HG03064 (cell line): ENCODE measurements around the gene PRRT3.

ENCODE experiments used
- ATAC-seq: cut with Tn5 transposase; IDR thresholded peaks from one replicate; pipeline ENCODE4 v1.9.1; 2021; ENCODE audit warnings: low read depth; ENCODE audit not compliant: unreplicated experiment

The PRRT3 gene

DNA sequence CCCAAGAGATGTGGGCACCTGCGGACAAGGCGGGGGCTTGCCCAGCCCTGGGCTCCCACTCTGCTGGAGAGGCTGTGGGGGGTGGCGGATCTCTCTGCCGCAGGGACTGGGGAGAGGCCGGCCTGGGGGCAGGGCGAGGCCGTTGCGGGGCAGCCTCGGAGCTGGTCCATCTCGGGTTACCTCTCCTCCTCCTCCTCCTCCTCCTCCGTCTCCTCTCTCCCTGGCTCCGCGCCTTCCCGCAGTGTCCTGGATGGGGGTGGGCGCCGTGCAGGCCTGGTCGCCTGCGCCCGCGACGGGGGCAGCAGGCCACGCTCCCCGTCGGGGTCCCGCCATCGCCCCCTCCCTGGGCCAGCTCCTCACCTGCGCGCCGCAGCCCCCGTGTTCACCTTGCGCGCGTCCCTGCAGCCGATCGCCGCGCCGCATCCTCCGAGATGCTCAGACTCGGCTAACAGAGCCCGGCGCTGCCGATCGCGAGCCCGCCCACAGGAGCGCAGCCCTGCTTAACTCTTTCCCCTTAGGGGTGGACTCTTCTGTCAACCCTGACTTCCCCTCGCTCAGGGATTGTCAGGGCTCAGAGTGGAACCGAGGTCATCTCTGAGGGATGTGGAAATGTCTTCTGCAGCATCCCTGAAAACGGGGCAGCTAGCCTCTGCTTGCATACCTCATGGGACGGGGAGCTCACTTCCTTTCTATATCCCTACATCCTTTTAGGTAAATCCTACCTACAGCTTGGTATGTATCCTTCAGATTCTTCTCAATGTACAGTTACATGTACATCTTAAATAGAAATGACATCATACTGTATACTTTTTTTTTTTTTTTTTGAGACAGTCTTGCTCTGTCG is at the start of gene PRRT3:
Gene PRRT3, minus strand, starts transcription at position 447 of the 844 bp plus-strand sequence. CDS start 2,293 bp downstream, outside the sequence.
- peak; percentile 67 for ATAC-seq

DNA sequence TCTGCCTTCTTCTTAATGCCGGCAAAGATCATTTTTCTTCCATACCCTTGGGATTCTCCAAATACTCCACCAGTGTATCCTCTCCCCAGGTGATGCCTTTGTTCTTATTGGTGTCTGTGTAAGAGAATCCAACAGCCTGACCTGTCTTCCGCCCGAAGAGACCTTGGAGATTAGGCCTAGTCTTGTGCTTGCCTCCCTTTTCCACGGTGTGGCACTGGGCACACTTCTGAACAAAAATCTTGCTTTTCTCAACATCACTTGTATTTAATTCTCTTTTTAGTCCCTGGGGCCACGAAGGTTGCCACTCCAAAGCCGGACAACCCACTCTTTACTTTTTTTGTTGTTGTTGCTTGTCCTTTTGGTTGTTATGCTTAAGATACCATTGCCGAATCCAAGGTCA is 48.5 kb upstream of the PRRT3 start:
- ATAC-seq = no peak

DNA sequence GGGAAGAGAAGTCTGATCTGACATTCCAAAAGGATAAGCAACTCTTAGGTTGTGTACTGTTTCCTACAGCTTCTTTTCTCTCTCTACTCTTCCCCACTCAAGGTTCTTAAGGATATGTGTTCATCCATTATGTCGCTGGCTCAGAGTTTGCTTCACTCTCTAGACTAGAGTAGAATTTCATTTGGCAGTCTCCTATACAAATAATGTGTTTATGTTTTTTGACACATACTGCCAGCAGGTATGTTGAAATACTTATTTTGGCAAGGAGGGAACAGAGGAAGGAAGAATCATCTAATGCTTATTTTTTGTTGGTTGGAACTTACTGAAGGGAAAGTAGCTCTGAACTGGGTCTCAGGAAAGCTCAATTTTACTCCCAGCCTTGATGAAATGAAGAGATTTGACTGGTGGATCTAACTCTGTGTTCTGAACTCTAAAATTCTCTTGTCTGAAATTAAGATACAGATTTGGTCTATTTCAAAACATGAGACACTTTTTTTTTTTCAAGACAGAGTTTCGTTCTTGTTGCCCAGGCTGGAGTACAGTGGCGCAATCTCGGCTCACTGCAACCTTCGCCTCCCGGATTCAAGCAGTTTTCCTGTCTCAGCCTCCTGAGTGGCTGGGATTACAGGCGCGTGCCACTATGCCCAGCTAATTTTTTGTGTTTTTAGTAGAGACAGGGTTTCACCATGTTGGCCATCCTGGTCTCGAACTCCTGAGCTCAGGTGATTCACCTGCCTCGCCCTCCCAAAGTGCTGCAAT is 42.1 kb upstream of the PRRT3 start:
- no peak for ATAC-seq

DNA sequence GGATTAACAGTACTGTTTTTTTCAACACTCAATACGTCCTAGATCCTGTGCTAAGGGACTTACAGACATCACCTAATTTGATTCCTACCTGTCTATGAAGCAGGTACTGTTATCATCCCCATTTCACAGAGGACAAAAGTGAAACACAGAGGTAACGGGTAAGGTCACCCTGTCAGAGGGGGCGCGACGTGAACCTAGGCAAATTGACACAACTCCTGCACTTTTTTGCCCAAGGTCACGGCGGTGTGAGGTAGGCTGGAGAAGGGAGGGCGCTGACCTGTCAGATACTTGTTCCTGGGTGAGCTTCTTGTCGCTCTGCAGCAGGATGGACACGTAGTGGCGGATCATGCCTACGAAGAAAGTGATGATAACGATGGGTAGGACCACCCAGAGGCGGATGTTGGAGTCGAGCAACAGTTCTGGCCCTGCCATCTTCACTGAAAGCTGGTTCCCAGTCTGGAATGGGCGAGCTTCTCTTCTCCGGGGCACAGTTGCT is 34.1 kb upstream of the PRRT3 start:
- peak; percentile 14 for ATAC-seq

DNA sequence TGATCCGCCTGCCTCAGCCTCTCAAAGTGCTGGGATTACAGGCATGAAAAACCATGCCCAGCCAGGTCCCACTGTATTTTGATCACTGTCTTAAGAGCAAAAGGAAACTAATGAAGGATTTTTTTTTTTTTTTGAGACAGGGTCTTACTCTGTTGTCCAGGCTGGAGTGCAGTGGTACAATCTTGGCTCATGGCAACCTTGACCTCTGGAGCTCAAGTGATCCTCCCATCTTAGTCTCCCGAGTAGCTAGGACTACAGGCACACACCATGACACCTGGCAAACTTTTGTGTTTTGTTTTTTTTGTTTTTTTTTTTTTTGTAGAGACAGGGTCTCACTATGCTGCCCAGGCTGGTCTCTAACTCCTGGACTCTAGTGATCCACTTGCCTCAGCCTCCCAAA is 28.0 kb upstream of the PRRT3 start:
- ATAC-seq = no peak

DNA sequence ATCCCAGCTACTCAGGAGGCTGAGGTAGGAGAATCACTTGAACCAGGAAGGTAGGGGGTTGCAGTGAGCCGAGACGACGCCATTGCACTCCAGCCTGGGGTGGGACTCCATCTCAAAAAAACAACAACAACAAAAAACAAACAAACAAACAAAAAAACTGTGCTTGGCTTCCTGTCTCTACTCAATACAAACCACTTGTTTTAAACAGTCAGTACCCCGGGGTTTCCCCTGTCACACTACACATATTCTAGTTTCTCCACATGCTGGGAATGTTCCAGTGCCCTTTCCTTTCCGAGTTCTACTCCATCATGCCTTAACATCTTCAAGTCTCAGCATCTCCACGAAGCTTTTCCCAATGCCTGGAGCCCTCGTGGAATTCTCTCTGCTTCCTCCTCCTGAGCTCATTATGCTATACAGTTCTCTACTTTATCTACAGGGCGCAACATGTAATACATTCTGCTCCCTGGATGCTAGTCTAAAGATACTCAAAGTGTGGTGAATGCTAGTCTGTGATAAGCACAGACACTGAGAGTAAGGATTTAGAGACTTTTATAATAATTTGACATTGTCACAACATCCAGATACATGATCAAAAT is 26.6 kb upstream of the PRRT3 start:
- no peak for ATAC-seq

DNA sequence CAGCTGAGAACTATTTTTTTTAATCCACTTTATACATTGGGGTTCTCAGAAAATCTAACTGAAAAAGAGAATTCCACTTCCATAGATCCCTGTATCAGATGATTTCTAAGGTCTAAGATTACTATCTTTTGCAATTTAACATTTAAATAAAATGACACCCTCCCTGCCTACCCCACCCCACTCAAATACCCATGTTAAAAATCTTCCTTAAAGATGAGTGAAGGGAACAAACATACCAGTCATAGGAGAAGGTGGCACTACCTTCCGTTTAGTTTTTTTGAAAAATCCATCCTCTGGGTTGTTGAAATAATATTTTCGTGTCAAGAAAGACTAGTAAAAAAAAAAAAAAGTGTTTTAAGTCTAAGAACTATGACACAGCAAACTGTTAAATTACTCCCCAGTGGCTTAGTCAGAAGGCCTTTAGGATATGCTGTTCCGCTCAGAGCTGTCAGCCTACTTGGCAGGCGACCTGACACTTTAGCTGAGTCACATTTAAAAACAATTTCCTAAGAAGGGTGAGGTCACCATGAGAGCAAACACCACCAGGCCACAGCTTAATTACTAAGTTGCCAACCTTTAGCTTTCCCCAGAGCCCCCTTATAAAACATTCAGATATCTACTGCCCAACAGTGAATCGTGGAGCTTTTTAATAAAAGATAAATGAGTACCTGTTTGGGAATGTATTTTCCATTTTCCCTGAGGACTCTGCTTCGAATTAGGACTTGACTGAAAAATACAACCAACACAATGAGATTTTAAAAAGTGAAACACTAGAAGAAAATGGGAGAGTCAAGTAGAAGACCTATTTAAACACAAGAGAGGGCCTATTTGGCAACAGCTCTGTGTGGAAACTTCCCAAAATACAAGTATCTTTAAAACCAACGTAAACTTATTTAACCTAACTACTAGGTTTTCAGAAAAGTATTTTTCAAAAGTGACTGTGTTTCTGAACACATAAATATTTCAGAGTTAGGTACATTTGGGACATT is 24.8 kb upstream of the PRRT3 start:
- no peak for ATAC-seq

DNA sequence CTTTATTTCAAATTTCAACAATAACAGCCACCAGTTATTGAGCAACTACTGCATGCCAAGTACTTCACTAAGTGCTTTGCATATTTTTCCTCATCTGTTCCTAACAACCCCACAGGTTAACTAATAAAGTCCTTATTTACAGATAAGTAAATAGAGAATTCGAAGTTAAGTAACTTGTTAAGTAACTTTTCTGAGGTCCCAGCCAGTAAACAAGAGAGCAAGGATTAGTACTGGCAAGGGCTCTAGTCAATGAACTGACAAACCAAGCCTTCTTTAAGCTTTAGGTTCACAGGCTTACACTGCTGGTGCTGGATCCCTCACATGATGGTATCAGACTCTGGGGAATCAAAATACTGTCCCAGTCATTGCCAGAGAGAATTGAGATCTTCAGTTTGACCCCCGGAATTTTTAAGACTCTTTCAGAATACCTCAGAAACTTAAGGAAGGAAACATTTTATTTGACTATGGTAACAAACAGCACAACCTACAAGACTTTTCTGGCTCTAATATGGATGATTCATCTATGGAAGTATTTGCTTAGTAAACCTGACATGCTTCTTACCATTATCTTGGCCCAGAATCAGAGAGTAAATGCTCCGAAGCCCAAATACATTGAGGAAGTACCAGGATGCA is 17.9 kb upstream of the PRRT3 start:
- no peak for ATAC-seq

DNA sequence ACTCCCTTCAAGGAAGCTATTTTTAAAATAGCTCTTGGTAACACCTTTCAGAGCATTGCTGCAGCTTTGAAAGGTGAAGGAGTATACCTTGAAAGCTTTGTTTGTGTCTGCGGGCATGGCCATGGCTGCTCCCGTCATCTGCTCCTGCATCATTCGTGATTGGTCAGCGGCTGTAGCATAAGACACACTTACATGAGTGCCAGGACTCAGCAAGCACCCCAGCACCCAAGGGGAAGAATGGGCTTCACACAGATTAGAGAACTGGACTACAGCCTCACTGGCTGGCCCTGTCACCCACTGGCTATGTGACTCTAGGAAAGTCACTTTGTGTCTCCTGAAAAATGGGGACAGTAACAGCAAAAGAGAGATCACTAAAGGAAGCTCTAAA is 17.4 kb upstream of the PRRT3 start:
- no peak for ATAC-seq

DNA sequence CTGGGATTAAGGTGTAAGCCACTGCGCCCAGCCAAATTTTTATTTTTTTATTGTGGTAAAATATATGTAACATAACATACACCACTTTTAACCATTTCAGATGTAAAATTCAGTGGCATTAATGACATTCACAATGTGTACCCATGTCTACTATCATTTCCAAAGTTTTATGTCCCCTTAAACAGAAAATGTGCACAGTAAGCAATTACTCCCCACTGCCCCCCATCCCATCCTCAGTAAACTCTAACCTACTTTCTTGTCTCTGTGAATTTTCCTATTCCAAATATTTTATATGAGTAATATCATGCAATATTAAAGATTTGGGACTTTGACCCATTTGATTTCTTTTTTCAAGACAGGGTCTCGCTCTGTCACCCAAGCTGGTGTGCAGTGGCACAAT is 14.6 kb upstream of the PRRT3 start:
- no peak for ATAC-seq

DNA sequence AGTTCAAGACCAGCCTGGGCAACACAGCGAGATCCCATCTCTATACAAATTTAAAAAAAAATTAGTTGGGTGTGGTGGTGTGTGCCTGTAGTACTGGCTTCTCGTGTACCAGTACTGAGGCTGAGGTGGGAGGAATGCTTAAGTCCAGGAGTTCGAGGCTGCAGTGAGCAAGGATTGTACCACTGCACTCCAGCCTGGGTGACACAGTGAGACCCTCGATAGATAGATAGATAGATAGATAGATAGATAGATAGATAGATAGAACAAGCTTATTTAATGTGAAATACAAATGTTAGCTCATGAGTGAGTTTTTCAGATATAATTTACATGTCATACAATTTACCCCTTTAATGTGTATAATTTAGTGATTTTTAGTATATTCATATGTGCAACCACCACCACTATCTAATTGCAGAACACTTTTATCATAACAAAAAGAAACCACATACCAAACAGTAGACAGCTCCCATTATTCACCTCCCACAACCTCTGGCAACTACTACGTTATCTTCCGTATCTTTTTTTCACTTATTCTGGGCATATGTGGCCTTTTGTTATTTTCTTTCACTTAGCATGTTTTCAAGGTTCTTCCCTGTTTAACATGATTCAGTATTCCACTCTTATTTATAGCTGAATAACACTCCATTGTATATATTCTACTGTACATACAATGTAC is 13.1 kb upstream of the PRRT3 start:
- no peak for ATAC-seq

DNA sequence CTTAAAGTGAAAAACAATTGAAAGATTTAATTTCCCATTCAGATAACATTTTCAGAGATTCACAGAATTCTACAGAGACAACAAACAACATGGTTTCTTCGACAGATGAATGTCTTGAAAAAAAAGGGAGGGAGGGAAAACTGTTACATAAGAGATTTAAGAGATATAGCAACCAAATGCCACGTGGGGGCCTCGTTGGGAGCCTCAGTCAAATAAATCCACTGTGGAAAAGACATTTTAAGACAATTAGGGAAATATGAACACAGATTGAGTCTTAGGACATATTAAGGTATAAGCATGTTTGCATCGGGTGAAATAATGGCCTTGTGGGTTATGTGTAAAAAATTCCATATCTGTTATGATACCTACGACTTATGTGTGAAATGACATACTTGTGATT is 5.0 kb upstream of the PRRT3 start:
- no peak for ATAC-seq

DNA sequence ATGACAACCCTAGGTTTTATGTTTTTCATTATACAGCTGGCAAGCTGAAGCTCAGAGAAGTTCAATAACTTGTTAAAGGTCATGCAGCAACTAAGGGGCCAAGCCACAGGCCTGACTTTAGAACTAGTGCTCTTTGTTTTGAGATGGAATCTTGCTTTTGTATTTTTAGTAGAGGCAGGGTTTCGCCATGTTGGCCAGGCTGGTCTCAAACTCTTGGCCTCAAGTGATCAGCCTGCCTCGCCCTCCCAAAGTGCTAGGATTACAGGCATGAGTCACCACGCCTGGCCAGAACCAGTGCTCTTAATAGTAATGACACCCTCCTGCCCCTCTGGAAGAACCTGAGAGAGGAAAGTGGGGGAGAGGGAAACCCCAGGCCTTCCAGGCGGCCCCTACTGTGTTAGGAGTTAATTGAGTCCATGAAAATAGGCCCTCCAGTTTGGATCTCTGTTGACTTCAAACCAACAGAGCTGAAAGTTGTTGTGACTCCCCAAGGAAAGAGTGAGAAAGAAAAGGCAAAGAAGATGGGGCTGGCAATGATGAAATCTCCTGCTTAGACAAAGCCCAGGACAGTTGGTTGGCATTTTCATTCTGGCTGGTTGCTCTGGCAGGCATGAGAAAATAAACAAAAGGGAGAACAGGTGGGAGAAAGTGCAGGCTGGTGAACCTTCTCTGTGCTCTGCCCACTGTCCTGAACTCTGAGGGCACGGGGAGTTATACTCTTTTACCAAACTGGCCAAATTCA is 3.6 kb upstream of the PRRT3 start:
- ATAC-seq = no peak

DNA sequence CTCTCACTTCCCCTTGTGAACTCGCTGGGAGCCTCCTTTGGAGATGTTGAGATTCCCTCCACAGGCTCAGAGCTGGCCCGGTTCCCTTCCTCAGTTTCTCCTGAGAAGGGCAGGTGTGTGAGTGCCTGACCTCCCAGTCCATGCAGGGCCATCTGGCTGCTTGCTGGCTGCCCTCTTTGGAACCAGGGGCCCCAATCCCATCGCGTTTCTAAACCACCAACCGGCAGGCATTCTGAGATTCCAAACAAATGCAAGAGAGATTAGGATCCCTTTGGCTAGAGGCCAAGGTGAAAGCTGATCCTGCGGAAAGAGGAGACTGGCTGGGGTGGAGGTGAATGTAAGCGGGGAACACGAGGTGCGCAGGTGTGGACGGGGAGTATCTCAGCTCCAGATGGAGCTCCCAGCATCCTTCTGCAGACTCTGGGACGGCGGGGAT is 2.9 kb upstream of the PRRT3 start:
- ATAC-seq = no peak

DNA sequence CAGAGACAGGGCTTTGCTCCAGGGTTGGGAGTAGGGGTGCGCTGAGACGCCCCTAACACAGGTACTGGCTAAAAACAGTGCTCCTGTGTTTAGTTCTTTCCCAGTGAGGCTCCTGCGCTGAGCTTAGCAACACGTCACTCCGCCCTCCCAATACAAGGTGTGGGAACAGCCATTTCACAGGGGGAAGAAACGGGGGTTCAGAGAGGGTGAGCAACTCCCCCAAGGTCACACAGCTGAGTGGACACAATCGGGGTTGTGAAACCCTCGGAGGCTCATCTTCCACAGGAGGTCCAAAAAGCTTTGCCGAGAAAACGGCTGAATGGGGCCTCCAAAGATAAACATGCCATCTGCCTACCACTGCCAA is 628 bp downstream of the PRRT3 start:
- ATAC-seq = peak; percentile 12

DNA sequence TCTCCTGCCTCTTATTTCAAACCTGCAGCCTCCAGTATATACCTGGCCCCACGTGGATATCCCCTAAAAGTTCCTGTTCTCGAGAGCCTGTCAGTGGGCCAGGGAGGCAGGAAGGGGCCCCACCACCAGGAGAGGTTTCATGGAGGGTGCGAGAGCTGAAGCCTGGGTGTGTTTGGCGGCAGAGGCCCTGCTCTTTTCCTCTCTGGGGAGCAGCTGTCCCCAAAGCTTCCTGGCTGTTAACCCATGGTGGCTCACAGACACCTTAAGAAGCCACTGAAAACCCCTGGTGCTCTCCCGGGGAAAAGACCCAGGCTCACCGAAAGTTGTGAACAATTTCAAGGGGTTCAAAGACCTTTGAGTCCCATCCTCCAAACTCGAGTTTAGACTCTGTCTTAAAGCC is 1.1 kb downstream of the PRRT3 start:
- ATAC-seq = no peak

DNA sequence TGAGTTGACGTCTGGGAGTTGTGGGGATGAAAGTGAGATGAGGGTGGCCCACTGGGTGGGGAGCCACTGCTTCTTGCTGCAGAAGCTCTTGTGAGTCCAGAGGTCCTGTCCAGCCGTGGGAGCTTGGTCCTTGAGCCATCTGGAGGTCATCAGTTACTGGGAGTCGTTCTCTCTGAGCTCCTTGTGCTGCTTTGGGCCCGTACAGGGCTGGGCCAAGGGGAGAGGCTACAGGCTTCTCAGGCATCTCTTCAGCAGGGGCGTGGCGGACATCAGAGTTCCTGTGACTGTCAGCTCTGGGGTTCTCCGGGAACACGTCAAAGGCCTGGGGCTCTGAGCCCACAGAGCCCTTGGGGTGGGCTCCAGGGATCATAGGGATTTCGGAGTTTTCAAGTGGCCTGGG is 2.6 kb downstream of the PRRT3 start:
- ATAC-seq = no peak

DNA sequence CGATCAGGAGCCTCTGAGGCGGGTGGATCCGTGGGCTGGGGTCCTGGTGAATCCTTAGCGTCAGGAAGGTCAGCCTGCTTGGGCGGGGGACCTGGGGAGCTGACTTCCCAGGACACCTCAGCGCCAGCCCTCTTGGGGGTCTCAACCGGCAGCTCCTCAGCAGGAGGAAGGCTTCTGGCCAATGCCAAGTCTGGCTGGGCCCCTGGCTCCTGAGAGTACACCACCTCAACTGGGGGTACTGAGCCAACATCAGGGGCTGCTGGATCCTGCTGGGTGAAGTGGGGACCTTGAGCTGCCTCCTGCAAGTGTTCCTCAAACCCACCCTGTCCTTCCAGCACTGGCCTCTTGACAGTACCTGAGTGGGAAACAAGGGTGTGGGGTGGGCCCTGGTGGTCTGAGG is 3.1 kb downstream of the PRRT3 start:
- ATAC-seq = no peak

DNA sequence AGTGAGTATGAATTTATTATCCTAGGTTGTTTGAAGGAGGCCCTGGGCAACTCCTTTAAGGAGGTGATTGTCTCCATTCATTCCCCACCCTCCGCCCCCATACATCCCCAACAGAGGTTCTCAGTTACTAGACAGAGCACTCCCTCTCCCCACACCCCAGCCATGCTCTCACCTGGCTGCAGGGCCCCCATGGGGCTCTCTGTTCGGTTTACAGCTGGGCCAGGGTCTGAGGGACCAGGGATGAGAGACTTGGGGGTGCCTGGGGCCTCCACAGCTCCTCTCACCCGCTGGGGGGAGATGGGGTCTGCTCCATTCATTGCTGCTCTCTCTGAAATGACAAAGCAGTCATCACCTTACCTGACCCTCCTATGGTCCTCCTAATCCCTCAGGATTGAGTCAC is 3.6 kb downstream of the PRRT3 start:
- no peak for ATAC-seq
